Hippocampal formation (tissue), 2 donors: ENCODE measurements around the gene BABAM2.
A peak's percentile ranks its signal among the peaks of the same experiment; 100 is the strongest.

Experiments used
- DNase-seq, 2 donors: peaks; one replicate each; lab custom pipeline; 2025; lab: John Stamatoyannopoulos, UW

The BABAM2 gene

GRCh38 chr2:28346587-28346986 lies 456.1 kb downstream of the BABAM2 start:
- DNase-seq = no peak

GRCh38 chr2:28347193-28347592 lies 456.7 kb downstream of the BABAM2 start:
- DNase-seq = no peak

DNA sequence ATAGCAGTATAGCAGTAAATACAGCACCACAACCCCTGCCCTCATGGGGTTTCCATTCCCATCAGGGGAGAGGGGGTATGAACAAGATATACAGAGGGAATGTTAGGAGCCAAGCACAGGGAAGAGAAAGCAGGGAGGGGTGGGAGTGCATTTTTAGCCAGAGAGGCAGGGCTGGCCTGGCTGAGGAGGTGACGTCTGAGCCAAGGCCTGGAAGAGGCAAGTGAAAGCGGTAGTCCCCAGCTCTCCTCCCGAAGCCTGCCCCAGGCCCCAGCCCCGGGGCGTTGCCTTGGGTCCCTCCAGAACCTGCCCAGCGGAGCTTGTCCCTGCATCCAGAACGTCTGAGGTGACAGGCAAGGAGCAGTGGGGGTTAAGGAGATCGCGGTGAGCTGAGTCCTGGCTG lies 457.1 kb downstream of the BABAM2 start:
- no peak for DNase-seq

DNA sequence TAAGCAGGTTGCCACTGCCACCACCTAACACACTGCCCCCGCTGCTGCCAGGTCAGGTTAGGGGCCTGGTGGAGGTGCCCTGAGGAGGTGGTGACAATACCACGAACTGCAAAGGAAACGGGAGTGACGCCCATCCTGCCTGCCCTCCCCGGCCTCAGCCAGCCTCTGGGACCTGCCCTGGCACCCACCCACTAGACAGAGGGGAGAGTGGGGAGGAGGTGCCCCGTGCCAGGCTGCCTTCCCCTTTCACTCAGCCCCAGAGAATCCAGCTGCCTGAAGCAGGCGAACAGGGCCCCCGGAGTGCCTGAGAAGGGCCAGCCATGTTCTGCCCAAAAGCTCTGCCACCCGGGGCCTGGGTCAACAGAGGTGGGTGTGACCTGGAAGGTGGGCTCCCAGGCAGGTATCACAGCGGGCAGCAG lies 457.6 kb downstream of the BABAM2 start:
- DNase-seq = no peak

- no peak for DNase-seq
Measured at GRCh38 chr2:28348921-28349320, 458.4 kb downstream of the BABAM2 start.

DNA sequence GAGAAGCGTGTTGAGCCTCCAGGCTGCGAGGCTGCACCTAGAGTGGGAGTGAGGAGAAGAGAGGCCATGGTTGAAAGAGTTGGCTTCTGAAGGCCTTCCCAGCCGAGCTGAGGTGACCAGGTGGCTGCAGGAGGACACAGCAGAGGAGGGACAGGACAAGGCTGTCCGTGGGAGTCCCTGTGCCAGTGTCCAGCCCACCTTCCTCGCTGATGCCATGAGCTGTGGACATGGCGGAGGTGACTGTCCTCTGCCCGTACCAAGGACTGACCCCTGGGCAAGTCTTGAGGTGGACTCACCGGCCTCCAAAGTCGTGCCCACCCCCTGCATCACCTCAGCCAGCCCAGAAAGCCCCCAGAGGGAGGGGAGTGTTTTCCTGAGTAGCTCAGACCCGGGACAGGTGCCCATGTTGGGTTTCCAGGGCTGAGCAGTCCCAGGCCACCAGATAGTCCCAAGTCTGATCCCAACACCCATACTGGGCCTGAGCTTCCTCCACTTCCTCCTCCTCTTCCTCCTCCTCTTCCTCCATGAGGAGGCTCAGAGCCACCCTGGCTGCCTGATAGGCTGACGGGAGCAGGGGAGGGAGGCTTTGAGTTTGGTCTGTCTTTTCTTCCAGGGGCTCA lies 459.1 kb downstream of the BABAM2 start:
- DNase-seq = no peak

DNA sequence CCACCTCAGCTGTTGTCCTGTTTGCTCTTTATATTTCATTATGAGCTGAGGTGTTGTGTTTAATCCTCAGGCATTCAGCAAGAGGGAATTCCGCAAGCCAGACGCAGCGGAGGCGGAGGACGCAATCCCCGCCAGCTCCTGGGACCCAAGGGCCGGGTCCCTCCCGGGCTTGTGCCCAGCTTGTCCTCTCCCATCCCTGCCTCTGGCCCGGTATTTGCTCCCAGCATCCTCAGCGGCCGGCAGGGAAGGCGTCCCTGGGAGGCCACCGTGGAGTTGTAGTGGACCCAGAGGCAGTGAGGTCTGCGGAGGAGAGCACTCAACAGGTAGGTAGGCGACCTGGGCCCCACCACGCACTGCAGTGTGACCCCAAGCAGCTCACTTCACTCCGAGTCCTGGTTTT lies 459.7 kb downstream of the BABAM2 start:
- DNase-seq = no peak

- no peak for DNase-seq
Measured at GRCh38 chr2:28350791-28351285, 460.3 kb downstream of the BABAM2 start.

GRCh38 chr2:28351621-28352020 lies 461.1 kb downstream of the BABAM2 start:
- DNase-seq = no peak

DNA sequence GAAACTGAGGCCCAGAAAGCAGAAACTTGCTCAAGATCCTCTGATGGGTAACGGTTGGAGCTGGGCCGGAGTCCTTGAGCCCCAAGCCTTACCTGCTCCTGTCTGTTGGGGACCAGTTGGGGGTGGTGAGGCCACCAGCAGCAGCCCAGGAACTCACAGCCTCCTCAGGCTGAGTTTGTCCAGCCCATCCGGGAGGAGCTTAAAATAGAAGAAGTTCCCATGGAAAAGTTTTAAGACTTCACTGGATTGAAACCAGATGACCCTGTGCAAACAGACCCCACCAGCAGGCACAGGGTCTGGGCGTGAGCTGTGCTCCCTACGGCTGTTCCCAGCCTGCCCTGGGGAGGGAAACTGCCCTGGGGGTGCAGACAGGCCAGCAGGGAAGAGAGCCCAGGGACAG lies 461.6 kb downstream of the BABAM2 start:
- DNase-seq = no peak

- no peak for DNase-seq
Measured at GRCh38 chr2:28352610-28353195, 462.2 kb downstream of the BABAM2 start.

DNA sequence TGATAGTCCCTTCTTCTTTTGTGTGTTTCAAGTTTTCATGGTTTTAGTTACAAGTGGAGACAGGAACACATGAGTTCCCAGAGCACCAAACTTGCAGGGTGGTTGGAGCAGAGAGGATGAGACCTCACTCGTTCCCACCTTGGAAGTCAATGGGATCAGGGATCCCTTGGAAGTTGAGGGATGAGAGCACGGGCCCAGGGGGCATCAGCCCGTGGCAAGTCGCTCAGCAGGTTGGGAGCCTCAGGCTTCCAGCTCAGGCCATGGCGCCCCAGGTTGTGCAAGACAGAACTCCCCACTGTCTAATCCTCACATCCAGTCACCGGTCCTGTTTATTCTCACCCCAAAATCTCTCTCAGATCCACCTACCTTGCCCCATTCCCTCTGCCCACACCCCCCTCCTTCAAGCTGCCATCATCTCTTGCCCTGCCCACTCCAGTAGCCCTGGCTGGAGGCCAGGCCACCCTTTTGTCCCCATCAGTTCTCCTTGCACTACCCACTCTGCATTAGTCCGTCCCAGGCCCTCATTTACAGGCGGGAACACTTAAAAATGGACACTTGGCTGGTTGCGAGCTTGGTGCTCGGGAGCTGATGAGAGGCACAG lies 464.5 kb downstream of the BABAM2 start:
- DNase-seq = no peak

GRCh38 chr2:28355521-28356094 lies 465.1 kb downstream of the BABAM2 start:
- no peak for DNase-seq

- DNase-seq = peak in 1 of 2 donors; percentile 51
Measured at GRCh38 chr2:28356095-28356911, 465.8 kb downstream of the BABAM2 start.

DNA sequence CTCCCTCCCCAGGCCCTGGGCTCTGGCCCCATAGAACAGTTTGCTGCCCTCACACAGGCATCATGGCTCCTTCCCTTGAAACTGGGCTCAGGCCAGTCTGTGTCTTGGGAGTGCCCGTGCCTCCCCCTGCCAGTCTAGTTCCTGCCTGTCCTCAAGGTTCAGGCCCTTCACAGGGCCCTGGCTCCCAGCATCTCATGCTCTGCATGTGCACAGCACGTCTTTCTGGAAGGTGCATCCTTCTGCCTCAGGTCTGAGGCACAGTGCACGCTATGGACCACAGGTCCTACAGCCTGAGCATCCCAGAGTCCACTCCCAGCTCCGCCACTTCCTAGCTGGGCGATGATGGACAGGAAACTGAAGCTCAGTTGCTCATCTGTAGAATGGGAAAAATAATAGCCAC lies 466.5 kb downstream of the BABAM2 start:
- no peak for DNase-seq

- DNase-seq = no peak
Measured at GRCh38 chr2:28357948-28358667, 467.6 kb downstream of the BABAM2 start.

DNA sequence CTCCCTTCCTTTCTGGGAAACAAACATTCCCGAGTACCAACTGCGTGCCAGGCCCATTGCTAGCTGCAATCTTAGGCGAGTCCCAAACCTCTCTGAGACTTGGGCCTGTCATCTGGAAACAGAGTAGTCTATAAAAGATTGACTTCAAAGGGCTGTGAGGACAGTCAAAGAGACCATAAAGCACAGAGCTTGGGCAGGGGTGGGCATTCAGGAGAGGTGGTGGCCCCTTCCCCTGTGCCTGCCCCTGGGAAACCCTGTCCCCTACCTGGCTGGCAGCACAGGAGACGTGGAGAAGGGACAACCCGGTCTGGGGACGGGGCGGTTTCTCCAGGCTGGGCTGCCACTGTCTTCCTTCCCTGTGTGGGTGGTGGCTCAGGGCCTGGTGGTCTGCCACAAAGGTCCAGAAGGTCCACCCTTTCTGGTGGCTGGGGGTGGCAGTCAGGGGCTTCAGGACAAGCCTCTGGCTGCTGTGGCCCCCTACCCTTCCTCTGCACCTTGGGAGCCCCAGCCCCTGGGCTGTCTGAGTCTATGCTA lies 468.2 kb downstream of the BABAM2 start:
- no peak for DNase-seq

DNA sequence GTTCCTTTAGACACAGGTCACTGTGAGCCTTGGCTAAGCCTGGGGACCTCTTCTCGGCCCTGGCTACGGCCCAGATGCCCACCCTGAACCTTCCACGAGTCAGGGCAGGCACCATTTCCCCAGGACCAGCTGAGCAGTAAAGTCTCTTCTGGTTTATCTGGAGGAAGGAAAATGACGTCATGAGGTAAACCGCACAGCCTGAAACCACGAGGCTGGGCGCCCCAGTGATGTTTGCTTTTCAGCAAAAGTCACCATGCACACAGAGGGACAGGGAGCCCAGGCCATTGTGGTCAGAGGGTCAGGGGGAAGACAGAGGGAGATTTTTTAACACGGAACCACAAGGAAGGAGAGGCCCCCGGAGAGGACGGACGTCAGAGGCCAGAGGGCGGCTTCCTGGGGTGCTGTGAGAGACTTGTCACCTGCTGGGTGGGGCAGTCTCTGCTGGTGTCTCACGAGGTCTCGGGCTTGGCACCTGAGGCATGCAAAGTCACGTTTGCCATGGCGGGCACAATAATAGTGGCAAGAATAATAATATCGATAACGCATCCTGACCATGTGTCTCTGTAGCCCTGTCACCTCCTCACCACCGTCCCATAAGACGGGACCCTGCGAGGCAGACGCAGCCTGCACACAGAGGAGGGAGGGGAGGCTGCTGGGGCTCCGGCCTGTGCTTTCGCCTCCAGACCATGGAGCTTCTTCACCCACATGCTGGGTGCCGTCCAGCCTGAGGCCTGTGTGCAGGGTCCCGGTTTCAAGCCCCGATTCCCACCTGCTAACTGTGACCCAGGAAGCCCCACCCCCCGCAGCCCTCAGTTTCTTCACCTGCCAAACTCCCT lies 468.9 kb downstream of the BABAM2 start:
- peak in 1 of 2 donors; percentile 18 for DNase-seq

GRCh38 chr2:28360058-28360717 lies 469.7 kb downstream of the BABAM2 start:
- no peak for DNase-seq
